Ecto neural progenitor cell (in vitro differentiated cells): Measurements from ENCODE around the gene PSEN1.

Experiments
- DNase-seq: peaks from one replicate; pipeline ENCODE4 v3.0.0-alpha.2; 2018; ENCODE audit warnings: low spot score

Gene PSEN1

GRCh38 chr14:73239393-73240241, 103.3 kb downstream of the PSEN1 start:
- peak; percentile 69 for DNase-seq

DNA sequence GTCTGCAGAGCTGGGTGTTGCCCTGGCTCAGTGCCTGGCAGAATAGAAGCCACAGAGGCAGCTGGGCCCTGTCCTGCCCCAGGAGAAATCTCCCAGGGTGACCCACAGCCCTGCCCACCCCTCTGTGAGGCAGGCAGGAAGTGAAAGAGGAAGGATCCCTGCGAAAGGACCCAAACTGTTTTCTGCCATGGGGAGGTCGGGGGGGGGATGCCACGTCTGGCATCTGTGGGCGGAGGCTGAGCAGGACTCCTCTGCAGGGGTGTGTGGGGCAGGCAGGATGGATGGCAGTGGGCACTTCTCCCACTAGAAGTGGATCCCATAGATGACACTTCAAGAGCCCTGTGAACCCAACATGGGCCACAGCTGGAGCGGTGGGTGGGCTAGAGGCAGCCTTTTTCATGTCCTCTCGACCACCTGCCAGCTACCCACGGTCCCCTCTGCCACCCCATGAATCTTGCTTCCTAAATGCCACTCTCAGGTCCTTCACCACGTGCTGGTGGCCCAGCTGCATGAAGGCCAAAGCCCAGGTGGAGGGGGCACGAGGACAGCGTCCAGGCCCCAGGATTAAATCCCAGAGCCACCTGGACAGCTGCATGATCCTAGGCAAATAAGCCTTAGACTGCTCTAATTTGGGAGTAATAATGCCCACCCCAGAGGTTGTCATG, 104.6 kb downstream of the PSEN1 start:
- no peak for DNase-seq

GRCh38 chr14:73241481-73242165, 105.3 kb downstream of the PSEN1 start:
- no peak for DNase-seq

- no peak for DNase-seq
These were observed 106.1 kb downstream of the PSEN1 start for GRCh38 chr14:73242357-73242901.

DNA sequence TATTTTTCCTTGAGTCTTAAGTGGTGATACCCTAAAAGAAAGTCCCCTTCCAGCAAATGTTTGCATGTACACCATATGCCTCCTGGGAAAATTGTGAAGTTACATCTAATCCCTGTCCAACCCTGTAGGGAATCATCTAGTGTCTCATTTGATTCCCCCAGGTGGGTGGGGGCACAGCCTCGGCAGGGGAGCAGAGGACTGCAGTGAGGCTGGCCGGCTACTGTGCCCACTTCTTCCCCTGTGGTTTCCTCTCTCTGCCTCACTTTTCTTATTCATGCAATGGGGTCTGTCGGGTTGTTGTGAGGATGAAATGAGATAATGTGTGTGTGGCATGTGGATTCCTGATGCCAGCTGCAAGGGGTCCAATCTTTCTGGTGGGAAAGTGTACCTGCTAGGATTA, 107.0 kb downstream of the PSEN1 start:
- no peak for DNase-seq

DNA sequence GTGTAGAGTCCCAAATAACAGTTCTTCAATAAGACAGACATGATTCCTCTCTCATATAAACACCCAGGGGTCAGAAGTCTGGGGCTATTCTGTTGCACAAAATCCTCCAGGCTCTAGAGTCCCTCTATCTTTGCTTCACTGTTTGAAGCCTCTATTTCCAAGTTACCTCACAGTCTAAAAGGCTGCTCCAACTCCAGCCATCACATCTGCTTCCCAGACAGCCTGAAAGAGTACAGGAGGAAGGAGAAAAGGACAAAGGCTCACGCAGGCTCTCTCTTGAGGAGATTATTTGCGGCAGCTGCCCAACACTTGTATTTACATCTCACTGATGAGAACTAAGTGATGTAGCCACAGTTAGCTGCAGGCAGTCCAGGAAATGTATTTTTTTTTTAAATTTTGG, 107.4 kb downstream of the PSEN1 start:
- DNase-seq: no peak

DNA sequence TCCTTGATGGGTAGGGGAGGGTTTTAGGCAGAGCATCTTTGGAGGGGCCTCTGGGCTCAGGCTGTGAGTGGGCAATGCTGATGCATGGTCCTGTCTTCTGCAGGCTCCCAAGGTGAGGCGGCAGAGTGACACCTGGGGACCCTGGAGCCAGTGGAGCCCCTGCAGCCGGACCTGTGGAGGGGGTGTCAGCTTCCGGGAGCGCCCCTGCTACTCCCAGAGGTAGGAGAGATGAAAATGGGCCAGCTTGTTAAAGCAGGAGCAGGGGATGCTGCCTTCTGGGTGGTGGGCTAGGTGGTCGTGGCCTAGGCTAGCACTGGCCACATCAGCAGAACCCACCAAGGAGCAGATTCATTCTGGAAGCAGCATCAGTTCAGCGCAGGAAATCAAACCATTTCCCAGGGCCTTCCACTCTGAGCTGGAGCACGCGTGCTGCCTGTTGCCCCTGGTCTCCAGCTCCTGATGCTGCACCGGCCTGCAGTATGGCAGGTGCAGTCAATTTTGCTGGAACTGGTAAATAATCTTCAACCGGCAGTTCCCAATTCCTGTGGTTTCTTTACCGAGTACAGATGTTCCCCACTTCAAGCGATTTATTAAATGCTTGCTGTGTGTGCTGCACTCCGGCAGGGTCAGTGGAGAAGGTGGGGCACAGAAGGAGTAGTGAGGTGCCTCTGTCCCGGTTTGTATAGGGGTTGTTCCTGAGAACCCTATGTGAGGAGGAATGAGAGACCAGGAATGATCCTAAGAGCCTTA, 108.4 kb downstream of the PSEN1 start:
- no peak for DNase-seq

DNA sequence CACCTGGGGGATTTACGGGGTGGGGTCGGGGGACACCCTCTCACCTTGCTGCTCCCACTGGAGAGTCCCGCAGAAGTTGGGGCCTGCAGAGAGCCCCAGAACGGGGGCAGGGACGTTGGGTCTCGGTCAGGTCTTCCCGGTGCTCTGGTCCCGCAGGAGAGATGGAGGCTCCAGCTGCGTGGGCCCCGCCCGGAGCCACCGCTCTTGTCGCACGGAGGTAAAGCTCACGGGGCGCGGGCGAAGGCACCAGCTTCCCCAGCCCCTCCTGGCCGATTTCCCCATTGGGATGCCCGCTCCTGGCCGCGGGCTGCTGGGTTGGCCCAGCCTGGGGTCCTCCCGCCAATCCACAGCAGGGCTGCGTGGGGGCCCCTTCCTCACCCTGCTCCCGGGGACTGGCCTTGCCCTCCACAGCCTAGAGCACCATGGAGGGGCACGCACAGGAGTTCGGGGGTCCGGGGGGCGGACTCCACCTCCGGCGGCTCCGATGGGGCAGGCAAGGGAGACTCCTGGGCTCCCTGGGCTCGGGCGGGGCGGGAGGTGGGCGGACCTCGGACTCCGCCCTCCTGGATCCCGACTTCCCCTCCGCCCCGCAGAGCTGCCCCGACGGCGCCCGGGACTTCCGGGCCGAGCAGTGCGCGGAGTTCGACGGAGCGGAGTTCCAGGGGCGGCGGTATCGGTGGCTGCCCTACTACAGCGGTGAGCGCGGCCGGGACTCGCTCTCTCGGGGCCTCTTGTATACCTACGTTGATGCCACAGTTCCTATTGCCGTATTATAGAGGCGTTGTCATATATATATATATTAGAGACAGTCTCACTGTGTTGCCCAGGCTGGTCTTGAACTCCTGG, 109.4 kb downstream of the PSEN1 start:
- DNase-seq: no peak

DNA sequence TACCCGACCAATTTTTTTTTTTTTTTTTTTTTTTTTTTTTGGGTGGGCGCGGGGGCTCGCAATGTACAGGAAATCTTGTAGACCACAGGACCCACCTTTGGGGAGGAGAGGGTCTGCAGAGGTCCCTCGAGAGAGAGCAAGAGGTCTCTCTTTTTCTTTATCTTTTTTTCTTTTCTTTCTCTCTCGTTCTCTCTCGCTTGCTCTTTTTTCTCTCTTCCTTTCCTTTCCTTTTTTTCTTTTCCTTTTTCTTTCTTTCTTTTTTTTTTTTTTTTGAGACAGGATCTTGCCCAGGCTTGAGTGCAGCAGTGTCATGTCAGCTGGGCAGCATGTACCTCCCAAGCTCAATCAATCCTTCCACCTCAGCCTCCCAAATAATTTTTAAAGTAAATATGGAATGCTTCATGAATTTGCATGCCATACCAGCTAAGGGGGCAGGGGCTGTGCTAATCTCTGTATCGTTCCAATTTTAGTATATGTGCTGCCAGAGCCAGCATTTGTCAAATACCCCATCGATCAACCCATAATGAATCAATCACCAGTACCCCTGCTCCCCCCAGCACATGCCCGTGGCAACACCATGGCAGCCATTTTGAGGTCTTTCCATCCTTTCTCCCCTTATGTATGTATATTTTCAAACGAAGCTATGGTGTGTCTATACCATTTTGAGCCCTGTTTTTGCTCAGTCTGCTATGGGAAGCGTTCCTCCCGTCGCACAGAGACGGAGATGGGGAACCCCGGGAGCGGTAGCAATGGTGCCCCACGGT, 110.3 kb downstream of the PSEN1 start:
- no peak for DNase-seq

- no peak for DNase-seq
These were observed 112.0 kb downstream of the PSEN1 start for GRCh38 chr14:73248108-73248868.

DNA sequence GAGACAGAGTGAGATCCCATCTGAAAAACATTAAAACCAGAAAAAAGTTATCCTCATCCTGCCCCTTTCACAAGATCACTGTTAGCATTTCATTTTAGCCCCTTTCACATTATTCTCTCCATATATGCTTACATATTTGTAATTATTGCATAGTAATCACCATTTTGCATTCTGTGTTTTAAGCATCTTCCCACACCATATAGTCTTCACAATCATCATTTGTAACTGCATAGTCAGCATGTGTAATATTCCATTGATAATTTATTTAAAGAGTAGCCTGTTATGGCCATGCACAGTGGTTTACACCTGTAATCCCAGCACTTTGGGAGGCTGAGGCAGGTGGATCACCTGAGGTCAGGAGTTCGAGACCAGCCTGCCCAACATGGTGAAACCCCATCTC, 112.8 kb downstream of the PSEN1 start:
- DNase-seq: no peak

- DNase-seq: no peak
These were observed 113.4 kb downstream of the PSEN1 start for GRCh38 chr14:73249564-73250316.

- DNase-seq: no peak
These were observed 114.0 kb downstream of the PSEN1 start for GRCh38 chr14:73250317-73250713.

- no peak for DNase-seq
These were observed 114.6 kb downstream of the PSEN1 start for GRCh38 chr14:73250781-73251500.

GRCh38 chr14:73251516-73252215, 115.4 kb downstream of the PSEN1 start:
- no peak for DNase-seq

DNA sequence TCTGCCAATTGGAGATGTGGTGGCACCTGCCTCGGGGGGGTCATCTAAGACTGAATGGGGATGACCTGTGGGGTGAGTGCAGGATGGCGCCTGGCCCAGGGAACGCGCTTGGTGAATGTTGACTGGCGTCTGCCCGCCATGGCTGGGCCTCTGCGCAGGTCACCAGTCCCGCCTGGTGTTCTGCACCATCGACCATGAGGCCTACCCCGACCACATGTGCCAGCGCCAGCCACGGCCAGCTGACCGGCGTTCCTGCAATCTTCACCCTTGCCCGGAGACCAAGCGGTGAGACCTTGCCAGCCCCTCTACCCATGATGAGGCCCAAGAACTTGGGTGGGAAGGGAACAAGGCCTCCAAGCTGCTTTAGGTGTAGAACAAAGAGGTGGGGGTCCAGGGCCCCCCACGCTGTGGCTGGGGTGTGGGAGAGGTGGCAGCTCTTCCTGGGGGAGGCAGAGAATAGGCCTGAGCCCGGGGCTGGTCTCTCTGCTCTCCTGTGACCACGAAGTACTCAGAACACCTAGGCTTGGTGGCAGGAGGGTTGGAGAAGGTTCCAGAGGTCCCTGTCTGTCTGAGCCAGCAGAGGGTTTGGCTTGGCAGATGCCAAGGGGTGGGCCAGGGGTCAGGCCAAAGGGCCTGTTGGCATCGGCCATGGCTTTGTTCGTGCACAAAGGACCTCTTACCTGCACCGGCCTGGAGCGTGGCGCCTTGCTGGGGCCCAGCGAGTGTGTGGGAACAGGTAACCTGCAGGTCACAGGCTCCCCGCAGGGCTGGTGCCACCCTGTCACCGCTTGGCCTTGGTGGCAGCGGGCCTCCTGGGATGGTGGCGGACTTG, 116.4 kb downstream of the PSEN1 start:
- DNase-seq: no peak

DNA sequence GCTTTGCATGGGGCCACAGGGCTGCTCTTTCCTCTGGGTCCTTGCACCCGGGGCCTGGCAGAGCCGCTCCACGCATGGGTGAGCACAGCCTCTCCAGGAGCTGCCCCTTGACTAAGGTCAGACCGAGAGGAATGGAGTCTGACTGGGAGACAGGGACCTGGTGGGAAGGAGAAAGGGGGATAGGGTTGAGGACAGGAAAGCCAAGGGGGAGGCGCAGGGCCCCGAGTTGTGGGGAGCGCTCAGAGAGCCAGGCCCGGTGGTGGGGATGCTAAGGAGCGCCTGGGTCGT, 117.0 kb downstream of the PSEN1 start:
- no peak for DNase-seq
